OCI-M1 (cell line): ENCODE results near the gene STK24.
"Not testable (repeated sequence)": the region's sequence is repeated elsewhere in the genome, so short reads cannot be mapped to it uniquely, and the experiment has no call there.

ENCODE experiments used
- DNase-seq: peaks from one replicate; lab custom pipeline; 2025; lab: John Stamatoyannopoulos, UW

The STK24 gene

DNA sequence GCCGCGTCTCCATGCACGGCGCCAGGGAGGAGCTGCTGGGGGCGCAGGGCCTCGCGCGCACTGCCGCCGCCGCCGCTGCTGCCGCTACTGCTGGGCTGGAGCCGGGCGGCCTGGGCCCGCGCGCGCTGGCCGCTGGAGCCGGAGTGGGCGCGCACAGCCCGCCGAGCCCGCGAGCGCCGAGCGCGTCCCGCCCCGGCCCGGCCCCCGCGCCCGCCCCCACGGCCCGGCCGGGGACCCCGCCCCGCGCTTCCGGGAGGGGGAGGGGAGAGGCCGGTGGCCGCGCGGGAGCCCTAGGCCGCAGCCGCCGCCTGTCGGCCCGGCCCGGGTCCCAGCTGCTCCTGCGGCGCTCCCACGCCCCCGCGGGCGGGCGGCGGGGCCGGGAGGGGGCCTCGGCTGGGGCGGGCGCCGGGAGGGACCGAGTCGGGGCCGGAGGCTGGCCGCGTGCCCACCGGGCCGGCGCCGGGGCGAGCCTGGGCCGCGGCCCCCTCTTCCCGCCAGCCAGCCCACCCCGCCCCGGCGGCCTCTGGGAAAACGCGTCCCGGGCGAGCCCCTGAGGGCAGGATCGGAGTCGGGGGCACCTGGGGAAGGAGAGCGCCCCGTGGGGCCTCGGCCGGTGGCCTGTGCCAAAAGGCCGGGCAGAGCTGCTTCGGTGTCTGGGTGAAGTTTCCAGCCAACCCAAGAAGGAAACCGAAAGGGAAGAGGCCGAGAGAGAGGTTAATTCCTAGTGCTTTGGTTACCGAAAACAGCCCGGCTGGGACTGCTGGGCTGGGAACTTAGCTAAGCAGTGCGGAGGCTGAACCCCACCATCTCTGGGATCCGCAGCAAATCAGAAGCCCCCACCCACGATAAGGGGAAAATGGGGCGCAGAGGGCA lies at the start of gene STK24:
STK24 (minus strand) TSS at position 145 of the 873 bp plus-strand sequence. CDS start 321 bp downstream, outside the sequence.
- DNase-seq = peak; percentile 82

DNA sequence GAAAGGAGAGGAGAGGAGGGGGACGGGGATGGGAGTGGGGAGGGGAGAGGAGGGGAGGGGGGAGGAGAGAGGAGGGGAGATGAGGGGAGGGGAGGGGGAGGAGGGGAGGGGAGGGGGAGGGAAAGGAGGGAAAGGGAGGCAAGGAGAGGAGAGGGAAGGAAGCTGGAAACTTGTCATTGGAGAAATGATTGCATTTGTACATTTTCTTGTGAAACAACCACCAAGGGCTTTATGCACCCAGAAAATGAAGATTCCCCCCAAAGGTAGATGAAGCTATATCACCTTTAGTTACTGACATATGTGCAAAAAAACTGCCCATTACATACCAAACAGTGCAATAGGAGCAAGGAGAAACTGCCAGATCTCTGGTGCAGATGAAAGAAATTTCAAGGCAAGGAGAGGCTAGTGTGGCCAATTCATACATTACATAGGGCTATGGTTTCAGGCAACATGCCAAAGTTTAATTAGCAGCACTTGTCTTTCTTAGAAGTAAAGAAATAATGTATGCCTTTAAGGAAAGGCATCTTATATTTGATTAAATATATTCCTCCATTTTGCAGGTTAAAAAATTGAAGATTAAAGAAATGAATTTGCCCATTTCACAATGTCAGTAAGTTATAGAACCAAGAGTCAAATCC lies 49.5 kb upstream of the STK24 start:
- peak; percentile 37 for DNase-seq

DNA sequence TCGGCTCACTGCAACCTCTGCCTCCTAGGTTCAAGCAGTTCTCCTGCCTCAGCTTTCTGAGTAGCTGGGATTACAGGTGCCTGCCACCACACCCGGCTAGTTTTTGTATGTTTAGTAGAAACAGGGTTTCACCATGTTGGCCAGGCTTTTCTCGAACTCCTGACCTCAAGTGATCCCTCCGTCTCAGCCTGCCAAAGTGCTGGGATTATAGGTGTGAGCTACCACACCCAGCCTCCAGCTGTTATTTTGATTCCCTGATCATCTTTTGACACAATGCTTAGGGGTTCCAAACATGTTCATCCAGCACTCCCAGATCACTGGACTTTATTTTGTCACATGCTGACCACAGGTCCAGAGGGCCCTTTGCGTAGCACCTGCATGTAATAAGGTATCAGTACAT lies 47.7 kb upstream of the STK24 start:
- DNase-seq = not testable (repeated sequence)

DNA sequence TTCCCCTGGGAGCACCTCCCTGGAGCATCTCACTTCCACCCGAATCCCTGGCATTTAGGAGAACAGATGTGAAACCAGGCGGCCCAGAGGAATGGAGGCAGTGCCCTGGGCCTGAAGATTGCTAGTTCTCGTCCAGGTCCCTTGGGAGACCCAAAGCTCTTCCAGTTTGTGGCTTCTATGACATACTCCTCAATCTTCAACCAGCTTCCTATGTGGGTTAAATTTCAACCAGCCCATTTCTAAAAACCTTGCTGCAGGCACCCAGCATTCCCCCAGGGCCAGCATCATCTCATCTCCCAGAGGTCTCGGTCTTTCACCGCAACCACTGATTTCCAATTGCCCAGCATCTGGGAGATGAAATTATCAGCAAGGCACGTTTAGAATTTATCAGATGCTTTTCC lies 46.0 kb upstream of the STK24 start:
- no peak for DNase-seq

DNA sequence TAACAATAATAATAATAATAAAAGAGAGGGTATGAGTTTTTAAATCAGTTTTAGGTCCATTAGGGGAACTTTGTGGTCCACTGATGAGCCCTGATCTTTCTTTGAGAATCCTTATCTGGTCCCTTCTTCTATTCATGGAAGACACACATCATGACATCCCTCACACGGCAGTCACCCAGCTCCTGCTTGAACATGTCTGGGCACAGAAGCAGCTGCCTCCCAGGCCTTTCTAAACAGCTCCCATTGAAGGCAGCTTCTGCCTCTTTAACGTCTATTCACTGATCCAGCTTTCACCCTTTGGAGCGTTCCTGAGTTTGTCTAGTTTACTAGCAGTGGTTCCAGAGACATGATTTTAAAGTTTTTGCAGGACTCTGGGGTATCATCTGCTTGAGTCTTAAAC lies 42.6 kb upstream of the STK24 start:
- no peak for DNase-seq

DNA sequence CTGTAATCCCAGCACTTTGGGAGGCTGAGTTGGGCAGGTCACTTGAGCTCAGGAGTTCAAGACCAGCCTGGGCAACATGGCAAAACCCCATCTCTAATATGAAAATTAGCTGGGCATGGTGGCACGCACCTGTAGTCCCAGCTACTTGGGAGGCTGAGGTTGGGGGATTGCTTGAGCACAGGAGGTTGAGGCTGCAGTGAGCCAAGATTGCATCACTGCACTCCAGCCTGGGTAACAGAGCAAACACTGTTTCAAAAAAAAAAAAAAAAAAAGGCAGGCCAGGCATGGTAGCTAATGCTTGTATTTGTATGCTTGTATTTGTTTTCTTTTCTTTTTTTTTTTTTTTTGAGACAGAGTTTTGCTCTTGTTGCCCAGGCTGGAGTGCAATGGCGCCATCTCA lies 38.7 kb upstream of the STK24 start:
- not testable (repeated sequence) for DNase-seq

DNA sequence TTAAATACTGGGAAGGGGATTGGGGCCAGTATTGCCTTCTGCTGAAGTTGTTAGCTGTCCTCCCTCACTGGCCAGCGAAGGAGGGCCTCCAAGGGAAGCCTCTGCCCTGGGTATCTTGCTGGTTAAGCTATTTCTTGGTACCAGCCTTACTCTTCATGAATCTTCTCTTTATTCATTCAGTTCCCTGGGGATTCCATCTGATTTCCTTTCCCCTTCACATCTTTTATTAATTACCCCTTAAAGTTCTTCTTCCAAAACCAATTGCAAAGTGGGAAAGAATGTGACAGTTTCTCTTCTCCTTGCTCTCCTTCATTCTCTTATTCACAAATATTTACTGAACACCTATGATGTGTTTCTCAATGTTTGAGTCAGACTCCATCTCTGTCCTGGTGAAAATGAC lies 36.7 kb upstream of the STK24 start:
- no peak for DNase-seq

DNA sequence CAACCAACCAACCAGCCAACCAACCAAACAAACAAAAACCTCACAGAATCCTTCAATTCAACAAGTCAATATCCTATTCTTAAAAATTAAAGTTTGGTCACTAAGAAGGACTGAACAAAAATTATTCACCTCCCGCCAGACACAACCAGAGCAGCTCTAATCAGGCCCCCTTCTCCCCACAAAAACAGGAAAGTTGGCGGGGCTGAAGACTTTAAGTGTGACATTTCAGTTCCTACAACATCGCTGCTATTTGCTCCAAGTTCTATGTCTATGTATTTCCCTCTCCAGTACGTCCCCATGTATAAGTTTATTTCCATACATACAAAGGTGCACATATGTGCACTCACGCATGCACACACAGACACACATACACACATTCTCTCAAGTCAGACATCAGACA lies 32.8 kb upstream of the STK24 start:
- DNase-seq = no peak

DNA sequence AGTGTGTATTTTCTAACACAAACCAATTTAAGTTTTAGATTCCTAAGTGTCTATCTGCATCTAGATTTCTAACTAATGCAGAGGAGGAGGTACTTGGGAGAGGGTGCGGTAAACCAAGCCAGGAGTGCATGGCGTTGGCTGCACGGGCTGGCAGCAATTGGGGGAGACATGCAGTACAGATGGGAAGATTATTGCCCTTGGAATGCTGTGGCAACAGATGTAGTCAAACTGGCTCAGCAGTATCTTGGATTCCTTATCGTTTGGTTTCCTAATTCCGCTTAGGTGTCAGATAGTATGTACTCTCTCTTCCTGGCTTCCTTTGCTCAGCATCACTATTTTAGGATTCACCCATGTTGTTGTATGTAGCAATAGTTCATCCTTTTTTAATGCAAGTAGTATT lies 29.4 kb upstream of the STK24 start:
- DNase-seq = no peak

DNA sequence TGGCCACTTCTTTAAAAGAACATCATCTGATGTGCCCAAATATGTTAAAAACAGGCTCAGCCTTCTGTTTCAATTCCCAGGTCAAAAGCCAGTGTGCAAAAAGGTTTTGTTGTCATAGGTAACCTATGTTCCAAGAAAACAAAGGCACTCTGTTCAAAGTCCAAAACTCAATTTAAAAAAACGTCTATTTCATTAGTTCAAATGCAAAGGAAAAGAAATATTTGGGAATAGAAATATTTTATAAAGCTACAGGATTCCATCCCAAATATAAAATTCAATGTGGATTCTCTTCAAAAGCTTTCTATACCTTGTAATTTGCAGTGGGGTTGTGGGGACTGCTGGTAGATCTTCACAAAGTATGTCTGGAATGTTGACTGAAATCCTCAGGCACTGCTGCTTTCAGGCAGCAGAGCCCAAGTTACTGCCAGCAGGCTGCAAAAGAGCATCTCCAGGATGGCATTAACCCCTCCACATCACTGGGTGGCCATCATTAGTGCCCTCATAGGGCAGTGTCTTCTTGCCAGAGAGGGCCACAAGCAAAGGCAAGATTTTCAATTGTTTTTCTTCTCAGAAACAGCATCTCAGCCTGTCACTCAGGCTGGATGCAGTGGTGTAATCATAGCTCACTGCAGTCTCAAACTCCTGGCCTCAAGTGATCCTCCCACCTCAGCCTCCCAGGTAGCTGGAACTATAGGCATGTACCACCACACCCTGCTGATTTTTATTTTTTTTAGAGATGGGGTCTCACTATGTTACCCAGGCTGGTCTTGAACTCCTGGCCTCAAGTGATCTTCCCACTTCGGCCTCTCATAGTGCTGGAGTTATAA lies 22.8 kb upstream of the STK24 start:
- no peak for DNase-seq

DNA sequence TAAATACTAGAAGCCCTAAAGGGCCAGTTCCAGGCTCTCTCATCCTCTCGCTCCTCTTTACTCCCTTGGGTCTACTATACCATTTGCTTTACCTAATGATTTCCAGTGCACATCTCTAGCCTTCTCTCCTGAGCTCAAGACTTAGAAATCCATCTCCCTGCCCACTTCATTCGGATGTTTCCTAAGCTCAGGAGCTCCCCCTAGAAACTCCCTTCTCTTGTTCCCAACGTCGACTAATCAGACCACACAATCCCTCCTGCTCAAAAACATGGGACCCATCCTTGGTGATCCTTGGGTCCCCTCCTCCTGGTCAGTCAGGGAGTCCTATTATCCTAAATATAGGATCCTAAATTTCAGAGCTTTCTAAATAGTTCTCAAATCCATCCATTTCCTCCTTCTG lies 21.1 kb upstream of the STK24 start:
- DNase-seq = no peak

DNA sequence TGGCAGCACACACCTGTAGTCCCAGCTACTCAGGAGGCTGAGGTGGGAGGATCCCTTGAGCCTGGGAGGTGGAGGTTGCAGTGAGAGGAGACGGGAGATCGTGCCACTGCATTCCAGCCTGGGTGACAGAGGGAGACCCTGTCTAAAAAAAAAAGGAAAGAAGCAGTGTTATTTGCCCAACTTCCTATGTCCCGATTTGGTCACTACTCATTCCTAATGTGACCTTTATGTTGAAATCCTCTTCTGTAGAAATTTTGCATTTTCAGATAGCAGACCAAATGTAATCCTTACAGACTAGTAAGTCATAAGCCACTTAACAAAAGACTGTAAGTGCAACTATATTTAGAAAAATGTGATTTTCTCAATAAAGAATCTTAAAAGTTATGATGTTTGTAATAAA lies 18.2 kb upstream of the STK24 start:
- DNase-seq = no peak

DNA sequence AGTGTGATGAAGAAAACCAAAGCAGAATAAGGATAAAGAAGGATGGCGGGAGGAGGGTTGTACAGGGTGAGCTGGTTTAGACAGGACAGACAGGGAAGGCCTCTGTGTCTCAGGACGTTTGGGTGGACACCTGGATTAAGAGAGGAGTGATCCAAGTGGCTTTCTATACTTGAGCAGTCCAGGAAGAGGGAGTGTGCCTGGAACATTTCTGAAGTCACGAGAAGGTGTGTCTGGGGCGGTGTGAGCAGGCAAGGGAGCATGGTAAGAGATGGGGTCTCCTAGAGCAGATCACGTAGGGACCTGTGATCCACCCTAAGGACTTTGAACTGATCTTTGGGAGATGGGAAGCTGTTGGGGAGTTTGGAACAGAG lies 15.4 kb upstream of the STK24 start:
- DNase-seq = no peak

DNA sequence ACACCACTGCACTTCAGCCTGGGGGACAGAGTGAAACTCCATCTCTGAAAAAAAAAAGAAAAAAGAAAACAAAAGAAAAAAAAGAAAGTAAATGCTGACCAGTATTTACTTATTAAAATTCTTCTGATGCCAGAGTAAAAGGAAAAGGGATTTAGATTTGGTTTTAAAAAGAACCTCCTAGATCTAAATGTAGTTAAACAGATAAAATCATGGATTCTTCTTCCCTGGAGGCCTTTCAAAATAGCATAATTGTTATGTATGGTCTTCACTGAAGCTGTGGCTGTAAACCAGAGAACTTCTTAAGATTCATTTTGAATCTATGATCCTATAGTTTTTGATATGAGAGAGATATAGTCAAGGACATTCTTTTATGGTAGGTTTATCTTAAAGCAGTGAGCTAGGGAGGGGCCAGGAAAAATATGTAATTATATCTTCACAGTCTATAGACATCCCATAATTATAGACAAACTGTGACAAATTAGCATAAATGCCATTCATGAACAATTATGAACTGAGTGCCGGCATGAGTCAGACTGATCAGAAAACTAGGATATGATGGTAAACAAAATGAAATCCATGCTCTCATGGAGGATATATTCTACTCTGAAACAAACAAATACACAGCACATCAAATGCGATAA lies 14.9 kb upstream of the STK24 start:
- no peak for DNase-seq

DNA sequence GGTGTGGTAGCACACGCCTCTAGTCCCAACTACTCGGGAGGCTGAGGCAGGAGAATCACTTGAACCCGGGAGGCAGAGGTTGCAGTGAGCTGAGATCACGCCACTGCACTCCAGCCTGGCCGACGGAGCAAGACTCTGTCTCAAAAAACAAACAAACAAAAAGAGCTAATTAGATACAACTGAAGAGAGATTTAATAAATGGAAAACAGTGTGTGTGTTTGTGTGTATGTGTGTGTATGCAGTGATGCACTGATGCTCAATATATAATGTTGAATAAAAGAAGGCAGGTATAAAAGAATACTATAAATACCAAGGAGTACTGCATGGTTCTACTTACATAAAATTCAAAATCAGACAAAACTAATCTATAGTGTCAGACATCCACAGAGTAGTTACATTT lies 13.6 kb upstream of the STK24 start:
- DNase-seq = not testable (repeated sequence)

DNA sequence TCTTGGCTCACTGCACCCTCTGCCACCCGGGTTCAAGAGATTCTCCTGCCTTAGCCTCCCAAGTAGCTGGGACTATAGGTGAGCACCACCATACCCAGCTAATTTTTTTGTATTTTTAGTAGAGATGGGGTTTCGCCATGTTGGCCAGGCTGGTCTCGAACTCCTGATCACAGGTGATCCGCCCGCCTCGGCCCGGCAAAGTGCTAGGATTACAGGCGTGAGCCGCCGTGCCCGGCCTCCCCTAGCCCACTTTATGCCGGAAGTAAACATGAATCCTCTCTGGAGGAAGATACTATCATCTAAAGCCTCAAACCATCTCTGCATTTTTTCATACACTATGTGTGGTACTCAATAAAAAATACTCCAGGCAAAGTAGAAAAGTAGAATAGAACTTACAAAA lies 12.6 kb upstream of the STK24 start:
- not testable (repeated sequence) for DNase-seq

DNA sequence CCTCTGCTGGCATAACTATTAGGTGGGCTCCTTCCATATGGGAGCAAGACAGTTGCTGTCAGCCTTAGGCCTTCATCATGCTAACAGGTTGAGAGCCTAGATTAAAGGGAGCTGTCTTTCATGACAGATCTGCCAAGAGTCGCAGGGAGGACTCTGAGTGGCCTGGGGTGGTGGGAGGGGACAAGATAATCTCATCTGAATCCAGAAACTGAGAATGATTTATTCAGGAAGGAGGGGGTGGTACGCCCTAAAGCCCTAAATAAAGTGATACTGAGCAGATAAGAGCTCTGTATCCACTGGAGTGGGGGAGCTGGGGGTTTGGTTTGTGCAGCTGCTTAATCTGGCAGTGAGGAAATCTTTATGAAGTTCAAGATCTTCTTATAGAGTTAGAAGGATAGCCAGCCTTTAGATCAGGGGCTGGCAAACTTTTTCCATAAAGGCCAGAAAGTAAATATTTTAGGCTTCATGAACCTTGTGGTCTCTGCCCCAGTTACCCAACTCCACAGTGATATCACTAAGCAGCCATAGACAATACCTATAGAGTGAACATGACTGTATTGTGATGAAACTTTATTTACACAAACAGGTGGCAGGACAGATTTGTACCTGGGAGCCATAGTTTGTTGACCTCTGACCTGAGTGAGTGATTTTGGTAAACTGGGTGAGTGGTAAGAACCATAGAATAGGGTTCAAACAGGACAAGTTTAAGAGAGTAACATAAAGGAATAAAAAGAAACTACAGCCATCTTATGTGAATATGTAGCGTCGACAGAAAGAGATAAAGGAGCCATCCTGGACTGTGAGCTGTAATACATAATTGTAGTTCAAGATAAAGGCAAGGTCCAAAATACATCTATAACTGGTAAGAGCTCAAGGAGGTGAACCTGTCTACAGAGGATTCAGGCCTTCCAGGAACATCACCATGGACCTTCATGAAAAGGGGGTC lies 9.8 kb upstream of the STK24 start:
- peak; percentile 58 for DNase-seq

DNA sequence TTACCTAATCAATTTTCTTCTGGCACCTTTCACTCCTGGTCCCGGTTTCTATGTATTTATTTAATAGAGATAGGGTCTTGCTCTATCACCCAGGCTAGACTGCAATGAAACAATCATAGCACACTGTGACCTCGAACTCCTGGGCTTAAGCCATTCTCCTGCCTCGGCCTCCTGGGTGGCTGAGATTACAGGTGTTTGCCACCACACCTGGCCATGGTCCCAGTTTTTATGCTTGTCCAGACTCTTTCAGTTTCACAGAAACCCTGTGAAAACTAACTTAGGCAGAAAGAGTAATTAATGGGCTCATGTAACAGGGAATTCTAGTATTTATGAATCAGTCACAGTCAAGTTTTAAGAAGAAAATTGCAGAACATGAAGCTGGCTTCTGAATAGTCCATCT lies 9.0 kb upstream of the STK24 start:
- DNase-seq = no peak

DNA sequence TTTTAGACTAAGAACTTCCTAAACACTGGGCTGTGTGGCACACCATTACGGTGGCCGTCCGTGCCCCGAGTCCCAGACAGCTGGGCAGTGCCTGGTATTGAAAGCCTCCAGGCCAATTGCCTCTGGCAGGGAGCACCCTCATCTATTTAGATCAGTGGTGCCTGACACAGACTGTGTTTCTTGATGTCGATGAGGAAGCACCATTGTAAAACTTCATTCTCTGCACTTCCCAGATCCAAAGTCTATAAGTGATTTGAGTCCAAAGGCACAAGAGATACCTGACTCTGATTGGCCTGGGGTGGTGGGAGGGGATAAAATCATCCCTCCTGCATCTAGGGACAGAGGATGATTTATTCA lies 8.5 kb upstream of the STK24 start:
- no peak for DNase-seq

DNA sequence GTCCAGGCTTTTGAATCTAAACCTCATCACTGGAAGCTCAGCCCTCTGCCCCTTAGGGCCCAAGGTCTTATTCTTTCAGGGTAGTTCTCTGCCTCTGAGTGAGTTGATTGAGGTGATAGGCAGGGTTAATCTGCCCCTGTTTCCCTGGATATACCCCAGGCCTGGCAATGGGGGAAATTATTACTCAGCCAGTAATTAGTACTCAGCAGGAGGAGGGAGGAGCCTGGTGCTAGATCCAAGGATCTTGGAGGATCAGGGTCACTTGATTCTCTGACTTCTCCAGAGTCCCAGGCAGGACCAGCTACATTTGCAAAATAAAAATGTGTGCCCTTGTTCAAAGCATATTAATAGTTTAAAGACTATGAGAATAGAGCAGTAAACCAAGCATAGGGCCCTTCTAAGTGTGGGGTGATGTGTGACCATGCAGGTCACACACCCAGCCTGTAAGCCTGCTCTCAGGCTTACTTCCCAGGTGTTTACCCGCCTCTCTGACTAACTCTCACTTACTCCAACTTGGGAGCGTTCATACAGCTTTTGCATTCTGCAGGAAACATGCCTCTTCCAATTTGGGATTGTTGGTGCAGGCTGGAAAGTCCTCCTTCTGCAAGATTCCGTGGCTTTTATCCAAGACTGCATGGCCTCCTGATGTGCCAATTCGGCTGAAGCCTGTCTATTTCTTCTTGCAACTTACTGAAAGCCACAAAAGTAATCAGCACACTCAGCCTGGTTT lies 7.9 kb upstream of the STK24 start:
- DNase-seq = no peak

DNA sequence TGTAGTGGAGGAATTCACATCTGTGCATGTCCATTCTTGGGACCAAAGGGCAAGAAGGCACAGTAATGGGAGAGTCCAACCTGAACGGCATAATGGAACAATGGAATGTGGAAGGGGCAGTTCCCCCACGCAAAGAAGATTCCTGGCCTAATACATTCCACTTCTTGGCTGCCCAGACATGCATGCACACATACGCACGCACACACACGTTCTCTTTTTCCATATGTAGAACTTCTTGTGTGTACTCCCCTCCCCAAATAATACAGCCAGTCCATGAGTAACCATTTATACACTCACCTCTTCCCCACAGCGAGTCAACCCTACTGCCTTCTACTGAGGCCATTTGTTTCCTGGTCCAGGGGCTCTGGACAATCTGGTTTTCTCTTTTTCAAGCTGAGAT lies 6.0 kb upstream of the STK24 start:
- DNase-seq = no peak
